WTC11 (cell line): ENCODE data around the gene RBM28. TPM values are rescaled to one million over a fixed set of nuclear protein-coding genes. Genes with fewer than 3 reads are reported as not detected.

Experiments
- ATAC-seq: fragments of 200-7000 bp; cut with Tn5 transposase; 2 replicates; pipeline ENCODE4 v1.10.0; 2021; ENCODE audit warnings: mild to moderate bottlenecking, moderate library complexity
- CTCF ChIA-PET: fragments of 300-600 bp; sonication (Branson Sonifier 250); formaldehyde crosslinking; loops from one replicate; lab custom pipeline; 2021; ENCODE audit warnings: antibody characterized with exemption; lab: Charles Lee
- POLR2A ChIA-PET: fragments of 350-600 bp; sonication (Branson Sonifier 250); formaldehyde crosslinking; loops from one replicate; lab custom pipeline; 2021; ENCODE audit warnings: antibody characterized with exemption; lab: Charles Lee
- DNase-seq: peaks from one replicate; pipeline ENCODE4 v3.0.0; 2021; ENCODE audit warnings: low spot score
- H3K27ac Mint-ChIP-seq: 2 replicates; pipeline ENCODE4 v1.8.0; 2021; ENCODE audit warnings: mixed read lengths
- H3K27me3 Mint-ChIP-seq: 2 replicates; pipeline ENCODE4 v1.8.0; 2021; ENCODE audit warnings: low read depth, mild to moderate bottlenecking, moderate library complexity, mixed read lengths
- H3K36me3 Mint-ChIP-seq: 2 replicates; pipeline ENCODE4 v1.8.0; 2021; ENCODE audit warnings: mixed read lengths
- H3K4me1 Mint-ChIP-seq: 2 replicates; pipeline ENCODE4 v1.8.0; 2022; ENCODE audit warnings: mixed read lengths
- H3K4me3 Mint-ChIP-seq: 2 replicates; pipeline ENCODE4 v1.8.0; 2021; ENCODE audit warnings: mild to moderate bottlenecking, moderate library complexity, mixed read lengths
- H3K9me3 Mint-ChIP-seq: 2 replicates; pipeline ENCODE4 v1.8.0; 2021; ENCODE audit warnings: mixed read lengths
- ATF3 ChIP-seq: sonication (generic); formaldehyde crosslinking; conservative IDR thresholded peaks from 2 replicates; pipeline ENCODE4 v1.8.1; 2022; ENCODE audit warnings: mild to moderate bottlenecking, missing genetic modification reagents
- CREM ChIP-seq: sonication (generic); formaldehyde crosslinking; IDR thresholded peaks from 2 replicates; pipeline ENCODE4 v1.8.1; 2022; ENCODE audit warnings: mild to moderate bottlenecking, missing genetic modification reagents, moderate library complexity
- E2F1 ChIP-seq: sonication (generic); formaldehyde crosslinking; IDR thresholded peaks from 2 replicates; pipeline ENCODE4 v1.8.0; 2022; ENCODE audit warnings: mild to moderate bottlenecking, missing genetic modification reagents
- EMX1 ChIP-seq: fragments of 250-450 bp; sonication (Bioruptor Pico); IDR thresholded peaks from 2 replicates; pipeline ENCODE4 v1.8.0; 2021; ENCODE audit warnings: mild to moderate bottlenecking
- FOXJ3 ChIP-seq: sonication (generic); formaldehyde crosslinking; IDR thresholded peaks from 2 replicates; pipeline ENCODE4 v1.9.0; 2021; ENCODE audit warnings: missing genetic modification reagents, mild to moderate bottlenecking, borderline replicate concordance
- GRHL2 ChIP-seq: fragments of 250-450 bp; sonication (Bioruptor Pico); IDR thresholded peaks from 2 replicates; pipeline ENCODE4 v1.8.0; 2022; ENCODE audit warnings: mild to moderate bottlenecking, moderate library complexity; ENCODE audit not compliant: insufficient replicate concordance, severe bottlenecking
- NFATC4 ChIP-seq: fragments of 250-450 bp; sonication (Bioruptor Pico); IDR thresholded peaks from 2 replicates; pipeline ENCODE4 v1.9.0; 2021; ENCODE audit warnings: mild to moderate bottlenecking
- PRDM15 ChIP-seq: sonication (generic); formaldehyde crosslinking; IDR thresholded peaks from 2 replicates; pipeline ENCODE4 v1.8.0; 2022; ENCODE audit warnings: missing genetic modification reagents
- RORB ChIP-seq: fragments of 250-450 bp; sonication (Bioruptor Pico); IDR thresholded peaks from 2 replicates; pipeline ENCODE4 v1.9.0; 2021; ENCODE audit warnings: mild to moderate bottlenecking
- SP1 ChIP-seq: sonication (generic); formaldehyde crosslinking; conservative IDR thresholded peaks from 2 replicates; pipeline ENCODE4 v1.8.1; 2022; ENCODE audit warnings: missing genetic modification reagents
- ZNF263 ChIP-seq: sonication (generic); formaldehyde crosslinking; IDR thresholded peaks from 2 replicates; pipeline ENCODE4 v1.8.1; 2022; ENCODE audit warnings: low read depth, mild to moderate bottlenecking, moderate library complexity, missing genetic modification reagents
- ZNF396 ChIP-seq: fragments of 250-450 bp; sonication (Bioruptor Pico); IDR thresholded peaks from 2 replicates; pipeline ENCODE4 v1.8.0; 2021; ENCODE audit warnings: mild to moderate bottlenecking, moderate library complexity, borderline replicate concordance
- ZNF425 ChIP-seq: fragments of 250-450 bp; sonication (Bioruptor Pico); conservative IDR thresholded peaks from 2 replicates; pipeline ENCODE4 v1.9.0; 2021; ENCODE audit warnings: mild to moderate bottlenecking
- total RNA-seq: library from RNA; stranded (reverse); gene quantifications from 3 replicates; pipeline ENCODE4 v1.2.3, GENCODE V29; 2021
- TF ChIP-seq, protein P1 (sequence below): sonication (generic); formaldehyde crosslinking; IDR thresholded peaks from 2 replicates; pipeline ENCODE4 v1.8.0; 2023; ENCODE audit warnings: missing genetic modification reagents, mild to moderate bottlenecking, borderline replicate concordance
- TF ChIP-seq, protein P2 (sequence below): sonication (generic); formaldehyde crosslinking; IDR thresholded peaks from 2 replicates; pipeline ENCODE4 v1.8.0; 2022; ENCODE audit warnings: mild to moderate bottlenecking, missing genetic modification reagents
- TF ChIP-seq, protein P3 (sequence below): sonication (generic); formaldehyde crosslinking; IDR thresholded peaks from 2 replicates; pipeline ENCODE4 v1.8.0; 2023; ENCODE audit warnings: missing genetic modification reagents

The RBM28 gene
- total RNA-seq, 1 experiment from 2014 or later = 66.1 TPM

DNA sequence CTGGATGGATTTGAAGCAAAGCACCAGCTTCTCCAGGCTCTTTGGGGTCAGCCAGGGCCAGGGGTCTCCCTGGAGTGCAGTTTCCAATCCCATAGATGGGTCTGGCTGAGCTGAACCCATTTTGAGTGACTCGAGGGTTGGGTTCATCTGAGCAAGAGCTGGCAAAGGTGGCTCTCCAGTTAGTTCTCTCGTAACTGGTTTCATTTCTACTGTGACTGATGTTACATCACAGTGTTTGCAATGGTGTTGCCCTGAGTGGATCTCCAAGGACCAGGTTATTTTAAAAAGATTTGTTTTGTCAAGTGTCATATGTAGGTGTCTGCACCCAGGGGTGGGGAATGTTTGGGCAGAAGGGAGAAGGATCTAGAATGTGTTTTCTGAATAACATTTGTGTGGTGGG lies 88.4 kb downstream of the RBM28 start (continued):
- TF ChIP-seq, protein P1, sequence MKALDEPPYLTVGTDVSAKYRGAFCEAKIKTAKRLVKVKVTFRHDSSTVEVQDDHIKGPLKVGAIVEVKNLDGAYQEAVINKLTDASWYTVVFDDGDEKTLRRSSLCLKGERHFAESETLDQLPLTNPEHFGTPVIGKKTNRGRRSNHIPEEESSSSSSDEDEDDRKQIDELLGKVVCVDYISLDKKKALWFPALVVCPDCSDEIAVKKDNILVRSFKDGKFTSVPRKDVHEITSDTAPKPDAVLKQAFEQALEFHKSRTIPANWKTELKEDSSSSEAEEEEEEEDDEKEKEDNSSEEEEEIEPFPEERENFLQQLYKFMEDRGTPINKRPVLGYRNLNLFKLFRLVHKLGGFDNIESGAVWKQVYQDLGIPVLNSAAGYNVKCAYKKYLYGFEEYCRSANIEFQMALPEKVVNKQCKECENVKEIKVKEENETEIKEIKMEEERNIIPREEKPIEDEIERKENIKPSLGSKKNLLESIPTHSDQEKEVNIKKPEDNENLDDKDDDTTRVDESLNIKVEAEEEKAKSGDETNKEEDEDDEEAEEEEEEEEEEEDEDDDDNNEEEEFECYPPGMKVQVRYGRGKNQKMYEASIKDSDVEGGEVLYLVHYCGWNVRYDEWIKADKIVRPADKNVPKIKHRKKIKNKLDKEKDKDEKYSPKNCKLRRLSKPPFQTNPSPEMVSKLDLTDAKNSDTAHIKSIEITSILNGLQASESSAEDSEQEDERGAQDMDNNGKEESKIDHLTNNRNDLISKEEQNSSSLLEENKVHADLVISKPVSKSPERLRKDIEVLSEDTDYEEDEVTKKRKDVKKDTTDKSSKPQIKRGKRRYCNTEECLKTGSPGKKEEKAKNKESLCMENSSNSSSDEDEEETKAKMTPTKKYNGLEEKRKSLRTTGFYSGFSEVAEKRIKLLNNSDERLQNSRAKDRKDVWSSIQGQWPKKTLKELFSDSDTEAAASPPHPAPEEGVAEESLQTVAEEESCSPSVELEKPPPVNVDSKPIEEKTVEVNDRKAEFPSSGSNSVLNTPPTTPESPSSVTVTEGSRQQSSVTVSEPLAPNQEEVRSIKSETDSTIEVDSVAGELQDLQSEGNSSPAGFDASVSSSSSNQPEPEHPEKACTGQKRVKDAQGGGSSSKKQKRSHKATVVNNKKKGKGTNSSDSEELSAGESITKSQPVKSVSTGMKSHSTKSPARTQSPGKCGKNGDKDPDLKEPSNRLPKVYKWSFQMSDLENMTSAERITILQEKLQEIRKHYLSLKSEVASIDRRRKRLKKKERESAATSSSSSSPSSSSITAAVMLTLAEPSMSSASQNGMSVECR (CRISPR knock-in tag) = no peak
- no peak for TF ChIP-seq SP1 (CRISPR knock-in tag)

GRCh38 chr7:128254470-128254869 lies 89.2 kb downstream of the RBM28 start:
- H3K9me3 Mint-ChIP-seq = peaks cover 16% of the 10 kb centered on the region
- H3K4me1 Mint-ChIP-seq = peaks cover 6% of the 10 kb centered on the region
- TF ChIP-seq, protein P2, sequence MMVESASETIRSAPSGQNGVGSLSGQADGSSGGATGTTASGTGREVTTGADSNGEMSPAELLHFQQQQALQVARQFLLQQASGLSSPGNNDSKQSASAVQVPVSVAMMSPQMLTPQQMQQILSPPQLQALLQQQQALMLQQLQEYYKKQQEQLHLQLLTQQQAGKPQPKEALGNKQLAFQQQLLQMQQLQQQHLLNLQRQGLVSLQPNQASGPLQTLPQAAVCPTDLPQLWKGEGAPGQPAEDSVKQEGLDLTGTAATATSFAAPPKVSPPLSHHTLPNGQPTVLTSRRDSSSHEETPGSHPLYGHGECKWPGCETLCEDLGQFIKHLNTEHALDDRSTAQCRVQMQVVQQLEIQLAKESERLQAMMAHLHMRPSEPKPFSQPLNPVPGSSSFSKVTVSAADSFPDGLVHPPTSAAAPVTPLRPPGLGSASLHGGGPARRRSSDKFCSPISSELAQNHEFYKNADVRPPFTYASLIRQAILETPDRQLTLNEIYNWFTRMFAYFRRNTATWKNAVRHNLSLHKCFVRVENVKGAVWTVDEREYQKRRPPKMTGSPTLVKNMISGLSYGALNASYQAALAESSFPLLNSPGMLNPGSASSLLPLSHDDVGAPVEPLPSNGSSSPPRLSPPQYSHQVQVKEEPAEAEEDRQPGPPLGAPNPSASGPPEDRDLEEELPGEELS (CRISPR knock-in tag) = no peak
- no peak for TF ChIP-seq ZNF425
- TF ChIP-seq E2F1 (CRISPR knock-in tag) = no peak
- TF ChIP-seq NFATC4 = no peak
- TF ChIP-seq GRHL2 (CRISPR knock-in tag) = no peak
- no peak for TF ChIP-seq ZNF263
- TF ChIP-seq PRDM15 (CRISPR knock-in tag) = no peak
- TF ChIP-seq ZNF396 = no peak
- TF ChIP-seq, protein P3, sequence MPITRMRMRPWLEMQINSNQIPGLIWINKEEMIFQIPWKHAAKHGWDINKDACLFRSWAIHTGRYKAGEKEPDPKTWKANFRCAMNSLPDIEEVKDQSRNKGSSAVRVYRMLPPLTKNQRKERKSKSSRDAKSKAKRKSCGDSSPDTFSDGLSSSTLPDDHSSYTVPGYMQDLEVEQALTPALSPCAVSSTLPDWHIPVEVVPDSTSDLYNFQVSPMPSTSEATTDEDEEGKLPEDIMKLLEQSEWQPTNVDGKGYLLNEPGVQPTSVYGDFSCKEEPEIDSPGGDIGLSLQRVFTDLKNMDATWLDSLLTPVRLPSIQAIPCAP (CRISPR knock-in tag) = no peak
- TF ChIP-seq ATF3 (CRISPR knock-in tag) = no peak
- TF ChIP-seq CREM = no peak
- TF ChIP-seq EMX1 (CRISPR knock-in tag) = no peak
- no peak for TF ChIP-seq FOXJ3 (CRISPR knock-in tag)
- TF ChIP-seq RORB = no peak
- H3K36me3 Mint-ChIP-seq = no peaks in the 10 kb centered on the region
- ATAC-seq (no peak), DNase-seq (no peak)
- POLR2A ChIA-PET = interaction anchor here (0.6 kb wide), 1 partner anchor 25 kb away, joined by 4 read pairs; no protein-coding TSS in a partner anchor
- 0 out of 2 replicates have a peak, but pooled peaks cover 3% of the 10 kb centered on the region for H3K27me3 Mint-ChIP-seq
- no peak overlapping the region for H3K4me3 Mint-ChIP-seq
- no peak overlapping the region for H3K27ac Mint-ChIP-seq
- CTCF ChIA-PET = no interaction called here
